NCI-H2227 (cell line): ENCODE measurements around the gene HOXD3.

ENCODE experiments used
- DNase-seq: peaks from one replicate; lab custom pipeline; 2025; ENCODE audit not compliant: unreplicated experiment; lab: John Stamatoyannopoulos, UW

HOXD3 gene

DNA sequence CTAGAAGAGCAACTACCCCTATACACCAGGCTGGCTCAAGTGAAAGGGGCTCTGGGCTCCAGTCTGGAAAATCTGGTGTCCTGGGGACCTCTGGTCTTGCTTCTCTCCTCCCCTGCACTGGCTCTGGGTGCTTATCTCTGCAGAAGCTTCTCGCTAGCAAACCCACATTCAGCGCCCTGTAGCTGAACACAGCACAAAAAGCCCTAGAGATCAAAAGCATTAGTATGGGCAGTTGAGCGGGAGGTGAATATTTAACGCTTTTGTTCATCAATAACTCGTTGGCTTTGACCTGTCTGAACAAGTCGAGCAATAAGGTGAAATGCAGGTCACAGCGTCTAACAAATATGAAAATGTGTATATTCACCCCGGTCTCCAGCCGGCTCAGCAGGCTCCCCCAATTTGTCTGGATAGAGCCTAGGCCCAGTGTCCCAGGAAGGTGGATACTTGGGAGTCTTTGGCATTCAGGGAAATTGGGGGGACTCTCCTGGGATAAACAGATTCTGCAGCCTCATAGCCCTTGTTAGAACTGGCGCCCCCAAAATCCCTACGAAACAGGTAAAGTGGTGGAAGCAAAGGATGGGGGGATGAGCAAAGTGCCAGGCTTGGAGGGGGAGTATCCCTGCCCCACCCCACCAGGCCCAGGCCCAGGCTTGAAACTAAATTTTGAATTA is 8.2 kb upstream of the HOXD3 start:
- DNase-seq: no peak

DNA sequence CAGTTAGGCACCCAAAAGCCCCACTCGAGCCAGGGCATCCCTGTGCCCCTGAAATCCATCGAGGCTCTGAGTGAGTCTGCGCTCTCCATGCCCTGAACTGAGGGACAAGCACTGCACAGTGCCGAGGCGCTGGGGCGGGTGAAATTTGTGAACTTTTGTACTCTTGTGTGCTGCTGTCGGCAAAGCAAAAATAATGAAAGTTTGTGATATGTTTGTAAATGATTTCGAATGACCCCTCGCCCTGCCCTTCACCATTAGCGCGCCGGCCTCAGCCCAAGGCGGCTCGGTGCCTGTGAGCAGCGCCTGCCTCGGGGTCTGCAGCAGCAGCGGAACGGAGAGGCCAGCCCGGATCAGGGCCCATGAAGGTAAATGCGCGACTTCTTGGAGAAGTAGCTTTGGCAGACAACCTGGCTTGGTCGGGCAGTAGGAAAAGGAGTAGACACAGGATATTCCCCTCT is 7.6 kb upstream of the HOXD3 start:
- DNase-seq: no peak

DNA sequence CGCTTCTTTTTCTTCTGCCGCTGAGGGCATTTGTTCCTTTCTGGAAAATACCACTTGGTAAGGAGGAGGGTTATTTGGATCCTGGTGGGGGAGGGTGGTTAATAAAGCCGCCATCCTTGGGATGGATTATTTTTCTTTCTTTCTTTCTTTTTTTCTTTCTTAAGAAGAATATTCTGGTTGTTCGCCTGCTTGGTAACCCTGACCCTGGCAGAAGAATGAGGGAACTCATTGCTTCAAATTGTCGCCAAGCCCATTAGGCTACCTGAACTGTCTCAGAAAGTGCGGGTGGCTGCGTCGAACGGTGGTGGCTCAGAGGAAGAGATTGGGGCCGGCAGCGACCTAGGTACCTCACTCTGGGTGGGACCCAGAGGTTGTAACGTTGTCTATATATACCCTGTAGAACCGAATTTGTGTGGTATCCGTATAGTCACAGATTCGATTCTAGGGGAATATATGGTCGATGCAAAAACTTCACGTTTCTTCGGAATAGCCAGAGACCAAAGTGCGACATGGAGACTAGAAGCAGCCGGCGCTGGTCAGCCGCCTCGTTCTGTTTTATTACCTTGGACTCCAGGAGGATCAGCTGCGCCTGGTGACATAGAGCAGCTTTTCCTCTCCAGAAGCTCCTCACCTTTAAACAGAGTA is 7.0 kb upstream of the HOXD3 start:
- no peak for DNase-seq

DNA sequence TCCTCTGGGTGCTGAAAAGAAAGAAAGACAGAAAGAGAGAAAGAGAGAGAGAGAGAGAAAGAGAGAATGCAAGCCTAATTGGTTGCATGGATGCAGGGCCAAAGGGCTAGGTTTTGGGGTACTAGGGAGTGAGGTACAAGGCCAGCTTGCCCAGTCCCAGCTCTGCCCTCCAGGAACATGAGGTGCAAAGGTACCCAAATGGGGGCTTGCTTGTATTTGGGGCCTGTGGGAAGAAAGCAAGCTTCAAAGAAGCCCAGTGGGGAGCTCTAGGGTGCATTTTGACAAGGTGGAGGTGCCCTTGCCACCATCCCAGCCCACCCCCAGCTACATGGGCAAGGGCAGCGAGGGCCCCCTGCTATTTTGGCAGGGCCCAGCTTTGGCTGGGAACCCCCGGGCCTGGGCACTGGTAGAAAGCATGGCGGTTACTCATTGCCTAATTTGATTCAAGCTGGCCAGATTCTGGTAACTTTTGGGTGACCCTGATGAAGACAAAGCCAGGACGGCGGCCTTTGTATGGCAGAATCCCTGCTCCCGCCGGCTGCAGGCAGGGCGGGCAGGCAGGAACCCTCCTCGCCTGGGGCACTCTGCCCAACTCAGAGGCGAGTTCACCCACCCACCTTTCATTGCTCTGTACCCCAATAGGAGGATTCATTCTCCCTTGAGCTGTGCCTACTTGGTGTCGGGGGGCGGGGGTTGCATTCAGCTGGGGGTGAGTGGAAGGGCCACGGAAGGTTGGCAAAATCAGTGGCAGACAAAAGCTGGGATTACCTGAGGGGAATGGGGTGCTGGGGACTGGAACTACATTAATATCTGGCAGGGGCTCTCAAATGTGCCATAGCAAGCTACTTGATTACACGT is 6.3 kb upstream of the HOXD3 start:
- DNase-seq: no peak

DNA sequence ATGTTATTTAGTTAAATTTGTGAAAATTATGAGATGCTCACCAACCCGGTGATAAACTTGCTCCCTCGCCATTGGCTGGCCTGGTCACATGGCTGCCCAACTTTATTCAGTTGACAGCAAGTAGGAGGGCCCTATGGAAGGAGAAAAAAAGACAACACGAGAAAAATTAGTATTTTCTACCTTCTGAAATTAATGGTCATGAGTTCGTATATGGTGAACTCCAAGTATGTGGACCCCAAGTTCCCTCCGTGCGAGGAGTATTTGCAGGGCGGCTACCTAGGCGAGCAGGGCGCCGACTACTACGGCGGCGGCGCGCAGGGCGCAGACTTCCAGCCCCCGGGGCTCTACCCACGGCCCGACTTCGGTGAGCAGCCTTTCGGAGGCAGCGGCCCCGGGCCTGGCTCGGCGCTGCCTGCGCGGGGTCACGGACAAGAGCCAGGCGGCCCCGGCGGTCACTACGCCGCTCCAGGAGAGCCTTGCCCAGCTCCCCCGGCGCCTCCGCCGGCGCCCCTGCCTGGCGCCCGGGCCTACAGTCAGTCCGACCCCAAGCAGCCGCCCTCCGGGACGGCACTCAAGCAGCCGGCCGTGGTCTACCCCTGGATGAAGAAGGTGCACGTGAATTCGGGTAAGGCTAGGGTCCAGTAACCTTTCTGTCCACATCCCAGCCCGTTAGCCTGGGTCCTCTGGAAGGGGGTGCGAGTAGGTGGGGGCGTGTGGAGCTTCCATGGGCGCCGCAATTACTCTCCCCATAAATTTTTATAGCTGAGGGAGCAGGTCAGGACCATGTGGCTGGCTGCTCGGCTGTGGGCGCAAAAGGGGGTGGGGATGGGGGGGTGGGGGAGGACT is 5.4 kb upstream of the HOXD3 start, which contains the start of gene HOXD4:
Gene HOXD4, plus strand, starts transcription at position 109 of the 846 bp plus-strand sequence. Its CDS starts 84 bp downstream, at position 193.
- no peak for DNase-seq

DNA sequence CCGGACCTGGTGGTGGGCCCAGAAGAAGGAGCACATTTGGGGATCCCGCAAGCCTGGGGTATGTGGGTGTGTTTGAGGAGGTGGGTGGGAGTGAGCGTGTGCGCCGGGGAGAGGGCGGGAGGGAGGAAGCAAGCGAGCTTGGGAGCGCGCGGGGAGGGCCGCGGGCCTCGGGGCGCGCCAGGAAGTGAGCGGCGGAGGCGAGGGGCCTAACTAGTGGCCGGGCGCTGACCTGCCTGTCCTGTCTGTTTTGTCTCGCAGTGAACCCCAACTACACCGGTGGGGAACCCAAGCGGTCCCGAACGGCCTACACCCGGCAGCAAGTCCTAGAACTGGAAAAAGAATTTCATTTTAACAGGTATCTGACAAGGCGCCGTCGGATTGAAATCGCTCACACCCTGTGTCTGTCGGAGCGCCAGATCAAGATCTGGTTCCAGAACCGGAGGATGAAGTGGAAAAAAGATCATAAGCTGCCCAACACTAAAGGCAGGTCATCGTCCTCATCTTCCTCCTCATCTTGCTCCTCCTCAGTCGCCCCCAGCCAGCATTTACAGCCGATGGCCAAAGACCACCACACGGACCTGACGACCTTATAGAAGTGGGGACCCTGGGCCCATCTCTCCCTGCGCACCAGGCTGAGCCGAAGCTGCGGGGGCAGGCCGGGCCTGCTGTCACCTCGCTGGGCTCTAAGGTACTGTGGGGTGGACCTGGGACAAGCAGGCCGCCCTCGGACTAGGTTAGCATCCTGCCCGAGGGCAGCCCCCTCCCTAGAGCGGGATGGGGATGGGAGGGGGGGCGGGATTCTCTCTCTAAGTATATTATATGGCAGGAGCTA is 4.5 kb upstream of the HOXD3 start:
- no peak for DNase-seq

DNA sequence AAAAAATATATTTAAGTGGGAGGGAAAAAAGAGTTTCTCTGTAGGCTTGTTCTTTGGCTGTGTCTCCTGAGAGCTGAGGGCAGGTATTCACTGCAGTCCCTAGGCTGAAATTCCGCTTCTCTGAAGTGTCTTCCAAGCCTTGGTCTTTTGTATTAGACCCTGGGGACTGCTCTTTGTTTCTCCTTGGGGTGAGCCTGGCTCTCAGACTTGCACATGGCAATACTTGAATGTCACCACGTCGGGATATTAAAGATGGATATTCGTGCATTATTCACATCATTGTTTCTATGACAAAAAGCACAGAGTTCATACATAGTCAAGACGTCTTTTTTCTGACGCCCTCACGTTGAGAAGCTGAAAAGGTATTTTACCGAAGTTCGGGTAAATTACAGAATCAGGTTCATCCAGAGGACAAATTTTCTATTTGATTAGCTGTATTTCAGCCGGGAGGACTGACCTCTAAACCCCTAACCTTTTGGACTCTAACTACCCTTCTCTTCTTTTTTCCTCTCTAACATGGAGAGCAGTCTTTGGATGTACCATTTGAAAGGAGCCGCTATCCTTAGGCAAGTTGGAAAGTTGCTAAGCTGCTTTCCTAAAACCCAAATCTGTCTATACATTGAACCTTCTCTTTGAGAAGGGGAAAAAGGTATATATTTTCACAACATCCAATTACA is 2.4 kb upstream of the HOXD3 start:
- DNase-seq: no peak

DNA sequence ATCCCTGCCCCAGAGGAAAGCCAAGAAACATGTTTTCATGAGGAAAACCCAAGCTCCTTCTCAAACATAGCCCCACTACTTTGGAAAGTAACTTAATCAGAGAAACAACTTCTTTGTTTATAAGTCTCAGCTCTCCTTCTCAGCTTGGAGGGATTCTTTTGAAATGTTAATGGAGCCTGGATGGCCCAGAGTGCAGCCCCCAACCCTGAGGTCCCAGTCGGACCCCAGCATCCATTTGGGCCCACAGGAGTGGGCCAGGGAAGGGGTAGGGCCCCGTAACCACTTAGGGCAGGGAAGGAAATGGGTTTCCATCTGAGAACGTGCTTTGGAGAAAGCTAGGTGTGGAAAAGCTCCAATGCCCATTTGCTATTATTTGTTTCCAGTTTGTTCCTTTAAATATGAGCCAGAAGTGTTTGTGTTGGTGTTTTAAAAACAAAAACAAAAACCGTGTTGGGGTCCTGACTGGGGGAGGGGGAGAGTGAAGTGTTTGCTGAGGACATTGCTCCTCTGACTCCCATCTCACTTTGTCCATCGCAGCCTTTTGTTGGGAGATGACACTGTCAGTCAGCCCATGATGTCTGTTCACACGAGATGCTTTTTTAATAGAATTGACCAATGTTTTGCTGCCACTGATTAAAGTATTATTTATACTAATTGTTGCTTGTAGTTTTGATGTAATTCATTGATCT is 1.6 kb upstream of the HOXD3 start:
- no peak for DNase-seq

DNA sequence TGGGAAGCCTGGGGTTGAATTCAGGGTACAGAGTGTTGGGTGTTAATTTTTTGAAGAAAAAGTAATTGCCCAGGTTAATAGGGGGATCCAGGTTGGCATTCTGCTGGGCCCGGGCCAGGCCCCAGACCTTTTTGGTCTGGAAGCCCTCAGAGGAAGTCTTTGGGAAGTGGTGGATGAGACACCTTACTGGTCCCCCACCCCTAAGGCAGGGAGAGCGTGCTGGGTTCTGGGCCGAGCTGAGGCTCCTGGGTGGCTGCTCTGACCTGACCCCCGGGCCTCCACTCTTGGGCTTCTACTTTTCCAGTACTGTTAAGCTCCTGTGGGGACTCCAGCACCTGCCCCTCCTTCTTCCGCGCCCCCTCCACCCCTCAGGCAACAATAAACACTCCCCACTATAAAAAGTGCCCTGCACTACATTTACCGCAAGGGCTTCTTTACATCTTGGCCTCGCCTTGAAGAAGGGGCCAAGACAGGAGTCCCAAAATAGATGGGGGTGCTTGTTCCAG is 753 bp upstream of the HOXD3 start:
- no peak for DNase-seq

DNA sequence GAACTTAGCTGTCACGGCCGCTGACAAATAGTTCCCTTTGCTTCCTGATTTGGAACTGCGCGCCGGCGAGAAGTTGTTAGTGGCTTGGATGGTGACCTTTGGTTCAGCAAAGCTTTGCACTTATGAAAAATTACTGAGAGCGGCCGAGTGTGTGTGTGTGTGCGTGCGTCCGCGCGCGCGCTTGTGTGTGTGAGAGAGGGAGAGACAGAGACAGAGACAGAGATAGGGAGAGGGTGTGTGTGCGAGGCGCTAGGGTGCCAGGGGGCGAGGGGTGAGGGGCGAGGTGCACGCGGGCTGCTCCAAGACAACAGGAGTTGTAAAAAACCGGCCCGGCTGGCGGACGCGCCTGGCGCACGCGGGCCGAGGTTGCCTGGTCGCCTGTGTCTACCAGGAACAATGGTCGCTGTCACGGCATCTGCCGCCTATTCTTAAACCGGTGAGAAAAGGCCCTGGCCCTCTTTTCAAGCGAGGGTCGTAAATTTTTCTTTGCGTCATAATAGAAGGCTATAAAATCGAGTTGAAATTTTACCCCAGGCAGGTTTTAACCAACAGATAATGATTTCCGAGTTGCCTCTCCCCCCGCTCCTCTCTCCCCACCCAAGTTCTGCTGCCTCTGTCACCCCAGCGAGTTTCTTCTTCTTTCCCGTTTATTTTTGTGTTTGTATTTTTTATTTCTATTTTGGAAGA is 535 bp downstream of the HOXD3 start:
- no peak for DNase-seq

DNA sequence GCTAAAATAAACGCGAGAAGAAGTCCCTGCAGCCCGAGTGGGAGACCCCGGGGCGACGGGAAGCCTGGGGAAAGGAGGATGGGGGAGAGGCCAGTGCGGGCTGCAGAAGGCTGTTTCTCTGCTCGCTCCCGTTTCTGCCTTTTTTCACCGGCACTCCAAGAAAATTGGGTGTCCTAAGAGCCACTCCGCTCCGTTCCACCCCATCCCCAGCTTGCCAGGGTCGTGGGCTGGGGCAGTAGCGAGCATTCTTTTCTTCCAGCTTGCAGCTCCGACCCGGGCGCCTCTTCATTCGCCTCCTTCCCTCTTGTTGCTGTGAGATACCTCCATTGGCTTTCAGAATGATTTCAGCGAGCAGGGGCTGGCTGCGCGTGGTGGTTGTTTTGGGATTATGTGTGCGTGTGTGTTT is 1.1 kb downstream of the HOXD3 start:
- no peak for DNase-seq

DNA sequence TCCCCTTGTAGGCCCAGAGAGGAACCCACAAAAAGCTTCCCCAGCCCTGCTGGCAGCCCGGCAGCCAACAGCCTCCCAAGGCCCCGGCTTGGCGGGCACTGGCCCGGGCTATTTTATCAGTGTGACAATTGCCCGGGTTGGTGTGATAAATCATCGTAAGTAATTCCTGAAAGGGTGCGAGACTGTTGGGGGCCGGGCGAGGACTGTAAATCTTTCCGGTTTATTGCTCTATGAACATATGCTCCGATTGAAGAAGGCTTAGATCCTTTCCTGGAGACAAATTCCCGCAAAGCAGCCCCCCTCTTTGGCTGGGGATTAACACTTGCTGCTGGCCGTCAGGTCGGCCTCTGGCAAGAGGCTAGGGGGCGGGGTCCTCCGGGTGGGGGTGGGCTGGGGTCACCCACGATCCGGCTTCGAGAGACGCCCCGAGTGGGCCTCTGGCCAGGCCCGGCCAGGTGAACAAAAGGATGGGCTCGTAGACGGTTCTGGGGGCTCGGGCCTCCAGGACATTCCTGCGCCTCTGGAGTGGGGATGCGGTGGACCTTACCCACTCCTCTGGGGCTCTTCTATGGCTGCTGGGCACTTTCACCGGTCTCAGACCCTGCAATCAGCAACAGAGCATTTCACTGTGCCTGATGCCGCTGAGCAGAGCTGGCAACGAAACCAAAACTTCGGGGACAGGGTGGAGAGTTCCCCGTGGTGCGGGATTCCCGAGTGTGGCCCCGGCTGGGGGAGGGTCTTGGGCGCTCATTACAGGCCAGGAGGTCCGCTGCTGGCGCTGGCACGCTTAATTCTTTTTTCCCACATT is 2.0 kb downstream of the HOXD3 start:
- DNase-seq: no peak

DNA sequence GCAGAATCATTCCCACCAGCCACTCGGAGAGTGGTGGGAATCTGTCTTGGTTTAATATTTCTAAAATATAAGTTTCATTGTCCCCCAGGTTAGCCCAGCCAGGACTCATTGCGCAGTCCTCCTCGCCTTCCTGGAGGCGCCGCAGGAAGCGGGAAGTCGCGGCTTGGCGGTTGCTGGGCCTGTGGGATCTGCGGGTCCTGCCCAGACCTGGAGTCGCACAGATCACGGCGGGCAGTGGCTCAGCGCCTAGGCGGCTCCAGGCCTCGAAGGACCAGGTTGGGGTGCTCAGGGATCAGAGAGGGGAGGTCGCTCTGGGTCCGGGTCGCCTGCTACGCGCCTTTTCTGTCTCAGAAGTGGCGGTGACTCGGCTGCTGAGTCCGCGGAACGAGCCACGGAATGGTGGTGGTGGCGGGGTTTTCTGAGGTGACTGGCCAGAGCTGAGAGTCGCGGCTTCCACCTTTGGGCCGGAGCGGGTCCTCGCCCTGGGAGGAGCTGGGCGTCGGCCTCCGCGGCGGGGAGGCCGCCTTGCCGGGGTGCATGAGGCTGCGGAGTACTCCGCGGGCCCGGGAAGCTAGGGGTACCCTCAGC is 2.6 kb downstream of the HOXD3 start:
- no peak for DNase-seq

DNA sequence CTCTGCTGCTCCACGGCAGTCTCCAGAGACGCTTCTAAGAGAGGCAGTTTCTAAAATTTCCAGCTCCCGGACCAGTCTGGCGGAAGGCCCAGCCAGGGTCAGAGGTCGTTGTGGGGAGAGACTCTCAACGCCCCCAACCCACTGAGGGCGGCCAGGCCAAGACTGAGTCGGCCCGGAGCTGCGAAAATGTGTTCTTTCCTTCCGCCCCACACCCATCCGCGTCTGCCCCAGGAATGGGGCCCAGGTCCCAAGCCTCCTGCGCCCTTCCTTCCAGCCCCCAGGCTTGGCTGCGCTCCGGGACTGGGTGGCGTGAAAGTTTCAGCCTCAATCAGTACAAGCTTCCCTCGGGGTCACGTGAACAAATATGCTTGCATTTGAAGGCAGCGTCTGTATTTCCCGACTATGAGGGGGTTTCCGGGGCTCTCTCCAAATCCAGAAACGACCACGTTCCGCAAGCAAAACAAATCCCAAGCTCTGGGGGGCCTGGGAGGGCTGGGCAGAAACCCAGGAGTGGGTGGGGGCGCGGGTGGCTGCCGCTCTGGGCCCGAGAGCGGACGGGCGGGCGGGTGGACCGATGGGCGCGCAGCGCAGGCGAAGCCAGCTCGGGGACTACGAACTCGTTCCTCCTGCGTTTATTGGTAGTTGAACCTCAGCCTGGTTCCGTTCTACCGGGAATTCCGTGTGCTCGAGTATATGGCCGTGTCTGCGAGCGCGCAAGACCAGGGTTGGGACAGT is 3.3 kb downstream of the HOXD3 start:
- DNase-seq: no peak

DNA sequence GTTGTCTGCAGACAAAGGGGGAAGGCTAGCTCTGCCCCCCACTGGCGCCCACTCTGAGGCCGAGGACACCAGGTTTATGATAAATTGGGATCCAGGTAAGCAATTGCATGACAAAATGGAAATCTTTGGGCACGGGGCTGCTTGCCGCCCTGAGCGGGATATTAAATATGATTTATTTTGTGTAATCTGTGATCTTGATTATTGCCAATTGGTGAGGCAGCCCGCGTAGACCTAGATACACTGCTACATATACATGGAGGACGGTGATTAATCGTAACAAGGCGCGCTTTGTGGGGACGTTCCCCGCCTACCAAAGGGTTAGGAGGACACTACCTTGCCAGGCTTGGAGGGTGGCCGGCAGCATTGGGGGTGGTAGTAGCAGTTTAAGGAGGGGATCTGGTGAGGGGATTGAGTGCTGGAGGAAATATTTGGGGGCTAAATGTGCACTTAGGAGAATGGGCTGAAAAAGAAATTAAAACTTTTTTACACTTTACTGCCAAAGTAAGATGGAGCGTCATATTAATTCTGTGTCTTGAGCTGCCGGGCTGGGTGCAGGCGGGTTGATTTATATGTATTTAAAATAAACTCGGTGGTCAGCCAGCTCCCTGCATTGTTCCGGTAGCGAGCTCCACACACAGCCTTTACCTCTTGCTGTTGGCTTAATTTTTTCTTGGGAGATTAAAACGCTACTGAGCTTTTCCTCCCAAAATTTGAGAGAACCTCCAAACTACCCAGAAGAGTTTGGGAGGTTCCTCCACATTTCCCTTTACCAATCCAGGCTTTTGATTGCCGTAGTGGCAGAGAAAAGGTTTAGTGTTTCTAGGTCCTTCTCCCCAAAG is 4.1 kb downstream of the HOXD3 start:
- no peak for DNase-seq
